Lung microvascular endothelial cell (primary cell): ENCODE data around the gene BEST2. TPM values are rescaled to one million over a fixed set of nuclear protein-coding genes. Genes with fewer than 3 reads are reported as not detected.
A peak's percentile ranks its signal among the peaks of the same experiment; 100 is the strongest.
"Not testable (repeated sequence)": the region's sequence is repeated elsewhere in the genome, so short reads cannot be mapped to it uniquely, and the experiment has no call there.

ENCODE experiments used
- DNase-seq, 2 donors: peaks; one replicate each; pipeline versions ENCODE4 v3.0.0 to v3.0.0-alpha.2; 2010; ENCODE audit warnings: low read depth in 2 of 2
- total RNA-seq: library from RNA; depleted of rRNA; stranded (reverse); fragments of >200 nt; gene quantifications from 2 replicates; pipeline ENCODE4 v1.2.1, GENCODE V29; 2014

Gene BEST2
- total RNA-seq, 1 donor from 2014 or later: not detected

DNA sequence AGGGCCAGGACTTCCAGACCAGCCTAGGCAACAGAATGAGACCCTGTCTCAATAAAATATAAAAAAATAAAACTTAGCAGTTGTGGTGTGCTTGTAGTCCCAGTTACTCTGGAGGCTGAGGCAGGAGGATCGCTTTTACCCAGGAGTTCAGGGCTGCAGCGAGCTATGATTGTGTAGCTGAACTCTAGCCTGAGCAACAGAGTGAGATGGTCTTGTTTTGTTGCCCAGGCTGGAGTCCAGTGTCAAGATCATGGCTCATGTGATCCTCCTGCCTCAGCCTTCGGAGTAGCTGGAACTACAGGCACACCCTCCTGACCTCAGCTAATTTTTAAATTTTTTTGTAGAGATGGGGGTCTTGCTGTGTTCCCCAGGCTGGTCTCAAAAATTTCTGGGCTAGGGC lies 35.4 kb downstream of the BEST2 start:
- no peak for DNase-seq

DNA sequence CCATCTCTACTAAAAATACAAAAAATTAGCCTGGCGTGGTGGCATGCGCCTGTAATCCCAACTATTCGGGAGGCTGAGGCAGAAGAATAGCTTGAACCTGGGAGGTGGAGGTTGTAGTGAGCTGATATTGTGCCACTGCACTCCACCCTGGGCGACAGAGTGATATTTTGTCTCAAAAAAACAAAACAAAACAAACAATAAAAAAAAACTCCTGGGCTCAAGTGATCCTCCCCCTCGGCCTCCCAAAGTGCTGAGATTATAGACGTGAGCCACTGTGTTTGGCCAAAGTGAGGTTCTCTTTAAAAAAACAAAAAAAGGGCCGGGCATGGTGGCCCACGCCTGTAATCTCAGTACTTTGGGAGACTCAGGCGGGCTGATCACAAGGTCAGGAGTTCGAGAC lies 35.9 kb downstream of the BEST2 start:
- no peak for DNase-seq

DNA sequence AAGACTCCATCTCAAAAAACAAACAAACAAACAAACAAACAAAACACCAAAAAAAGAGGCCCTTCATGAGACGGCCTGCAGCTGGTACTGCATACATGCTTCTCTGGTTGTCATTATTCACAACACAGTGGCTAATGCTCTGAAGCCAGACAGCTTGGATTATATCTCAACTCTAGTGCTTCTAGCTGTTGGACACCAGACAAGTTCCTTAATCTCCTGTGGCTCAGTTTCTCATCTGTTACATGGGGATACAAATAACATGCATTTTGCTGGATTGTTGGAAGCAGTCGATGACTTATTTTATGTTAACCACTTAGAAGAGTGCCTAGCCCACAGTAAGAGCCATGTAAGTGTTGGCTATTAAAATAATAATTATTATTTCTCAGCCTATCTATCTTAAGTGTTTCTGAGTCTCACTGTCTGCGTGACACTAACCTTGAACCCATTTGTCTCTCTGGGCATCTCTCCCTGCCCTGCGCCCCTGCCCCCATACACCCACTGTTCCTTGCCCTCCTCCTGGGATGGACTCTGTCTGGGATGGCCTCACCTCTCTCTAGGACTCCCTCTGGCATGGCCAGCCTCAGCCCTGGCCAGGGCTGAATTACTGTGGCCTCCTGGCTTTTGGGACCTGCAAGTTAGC lies 36.6 kb downstream of the BEST2 start:
- no peak for DNase-seq

DNA sequence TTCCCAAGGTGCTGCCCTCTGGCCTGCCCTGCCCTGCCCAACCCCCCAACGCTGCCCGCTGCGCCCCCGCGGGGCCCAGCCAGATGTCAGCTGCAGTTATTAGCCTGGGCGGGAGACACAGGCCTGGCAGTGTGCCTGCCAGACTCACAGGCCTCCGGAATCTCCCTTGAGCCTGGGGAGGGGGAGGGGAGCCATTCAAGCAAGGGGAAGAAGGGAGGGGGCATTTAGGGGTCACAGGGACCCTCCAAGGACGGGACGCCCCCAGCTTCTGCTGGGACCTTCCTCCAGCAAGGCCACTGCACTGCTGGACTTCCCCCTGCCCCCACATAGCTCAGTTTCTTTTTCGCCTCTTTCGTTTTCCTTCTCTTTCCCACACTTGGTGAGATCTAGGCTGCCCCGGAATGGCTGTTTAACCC lies 37.1 kb downstream of the BEST2 start:
- peak; percentile 65 to 81 for DNase-seq

DNA sequence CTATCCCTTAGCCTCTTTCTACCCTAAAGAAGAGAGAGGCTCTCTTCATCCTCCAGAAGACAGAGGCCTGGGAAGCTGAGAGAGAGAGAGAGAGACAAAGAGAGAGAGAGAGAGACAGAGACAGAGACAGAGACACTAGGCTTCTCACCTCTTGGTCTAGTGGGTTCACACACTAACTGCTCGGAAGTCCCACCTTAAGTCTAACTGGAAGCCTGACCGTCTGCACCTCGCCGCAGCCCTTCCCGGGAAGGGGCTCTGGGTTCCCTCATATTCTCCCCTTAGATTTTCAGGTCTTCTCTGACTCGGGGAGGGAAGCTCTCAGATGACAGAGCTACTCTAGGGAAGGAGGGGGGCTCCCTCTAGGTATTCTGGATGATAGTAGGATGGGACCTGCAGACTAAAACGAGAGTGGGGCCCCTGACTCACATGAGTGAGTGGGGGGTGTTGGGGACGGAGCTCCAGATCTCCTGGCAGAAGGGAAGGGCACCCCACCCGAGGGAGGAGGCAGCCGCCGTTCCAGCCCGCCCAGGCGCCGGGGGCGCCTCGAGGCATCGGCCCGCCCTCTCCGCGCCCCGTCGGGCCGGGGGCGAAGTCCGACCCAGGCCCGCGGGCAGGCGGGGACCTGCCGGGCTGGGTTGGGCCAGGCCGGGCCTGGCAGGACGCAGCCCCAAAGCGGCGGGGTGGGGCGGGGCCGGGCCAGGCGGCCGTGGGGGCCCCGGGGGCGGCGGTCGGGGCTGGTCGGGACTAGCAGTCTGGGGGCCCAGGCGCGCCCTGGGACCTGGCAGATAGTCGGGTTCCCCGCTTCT lies 37.7 kb downstream of the BEST2 start:
- DNase-seq: peak in 1 of 2 donors; percentile 31

DNA sequence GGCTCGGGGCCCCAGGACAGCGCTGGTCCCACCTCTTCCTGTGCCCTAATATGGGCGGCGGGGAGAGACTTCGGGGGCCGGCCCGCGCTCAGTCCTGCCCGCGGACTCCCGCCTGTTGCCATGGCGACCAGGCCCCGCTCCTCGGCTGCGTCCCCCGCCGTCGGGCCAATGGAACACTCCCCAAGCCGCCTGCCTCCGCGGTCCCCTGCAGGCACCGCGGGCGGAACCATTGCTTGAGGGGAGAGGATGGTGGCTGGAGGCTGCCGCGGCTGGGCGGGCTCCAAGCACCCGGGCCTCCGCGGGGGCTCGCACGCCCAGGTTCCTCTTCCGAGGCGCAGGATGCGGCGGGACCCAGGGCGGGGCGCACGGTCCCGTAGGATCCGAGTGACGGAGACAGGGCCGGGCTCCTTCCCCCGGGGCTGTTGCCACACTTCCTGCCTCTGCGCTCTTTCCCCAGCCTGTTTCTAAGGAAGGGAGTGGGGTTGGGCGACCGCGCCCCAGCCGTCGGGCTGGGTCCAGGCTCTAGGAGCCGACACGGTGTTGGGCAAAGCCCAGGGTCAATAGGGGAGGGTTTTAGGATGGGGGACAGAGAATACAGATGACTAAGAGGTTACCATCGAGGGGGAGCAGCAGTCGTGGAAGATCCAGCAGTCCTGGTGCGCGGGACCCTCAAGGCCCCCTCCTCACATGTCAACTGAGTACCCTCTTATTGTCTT lies 38.5 kb downstream of the BEST2 start:
- DNase-seq: peak; percentile 96

DNA sequence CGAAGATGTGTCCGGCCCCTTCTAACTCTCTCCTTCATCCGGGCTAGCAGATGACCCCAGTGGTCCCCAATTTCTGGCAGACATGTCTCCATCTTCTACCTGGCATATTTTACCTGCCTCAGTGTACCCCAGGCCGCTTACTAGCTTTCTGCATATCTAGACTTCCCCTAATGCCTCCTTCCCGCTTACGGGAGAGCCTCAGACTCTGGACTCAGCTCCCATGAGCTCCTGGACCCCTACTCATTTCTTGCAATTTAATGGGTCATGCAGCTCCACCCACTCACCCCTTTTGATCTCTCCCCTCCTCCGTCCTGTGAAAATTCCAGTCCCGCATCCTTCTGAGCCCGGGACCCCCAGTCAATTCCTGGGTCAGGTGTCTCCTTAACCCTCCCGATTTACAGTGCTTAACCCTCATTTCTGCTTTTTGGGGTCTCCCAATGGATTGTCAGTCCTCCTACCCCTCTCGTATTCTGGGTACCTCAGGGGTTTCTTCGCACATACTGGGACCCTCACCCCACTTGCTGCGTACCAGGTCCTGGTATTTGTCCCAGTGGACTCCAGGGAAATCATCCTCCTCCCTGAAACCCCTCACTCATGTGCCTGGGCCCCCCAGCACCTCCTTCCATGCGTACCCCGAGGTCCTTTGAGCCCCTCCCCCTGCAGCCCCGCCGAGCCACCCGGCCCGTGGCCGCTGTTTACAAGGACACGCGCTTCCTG lies 39.2 kb downstream of the BEST2 start:
- DNase-seq: no peak

DNA sequence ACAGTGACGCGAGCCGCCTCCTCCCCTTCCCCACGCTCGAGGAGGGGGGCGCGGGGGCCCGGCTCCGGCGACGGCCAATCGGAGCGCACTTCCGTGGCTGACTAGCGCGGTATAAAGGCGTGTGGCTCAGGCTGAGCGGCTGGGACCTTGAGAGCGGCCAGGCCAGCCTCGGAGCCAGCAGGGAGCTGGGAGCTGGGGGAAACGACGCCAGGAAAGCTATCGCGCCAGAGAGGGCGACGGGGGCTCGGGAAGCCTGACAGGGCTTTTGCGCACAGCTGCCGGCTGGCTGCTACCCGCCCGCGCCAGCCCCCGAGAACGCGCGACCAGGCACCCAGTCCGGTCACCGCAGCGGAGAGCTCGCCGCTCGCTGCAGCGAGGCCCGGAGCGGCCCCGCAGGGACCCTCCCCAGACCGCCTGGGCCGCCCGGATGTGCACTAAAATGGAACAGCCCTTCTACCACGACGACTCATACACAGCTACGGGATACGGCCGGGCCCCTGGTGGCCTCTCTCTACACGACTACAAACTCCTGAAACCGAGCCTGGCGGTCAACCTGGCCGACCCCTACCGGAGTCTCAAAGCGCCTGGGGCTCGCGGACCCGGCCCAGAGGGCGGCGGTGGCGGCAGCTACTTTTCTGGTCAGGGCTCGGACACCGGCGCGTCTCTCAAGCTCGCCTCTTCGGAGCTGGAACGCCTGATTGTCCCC lies 39.9 kb downstream of the BEST2 start, which contains the start of gene JUNB:
Gene JUNB (plus strand): TSS at position 142 of the 706 bp plus-strand sequence. CDS start 286 bp downstream, at position 428.
- DNase-seq: peak; percentile 98 to 99

DNA sequence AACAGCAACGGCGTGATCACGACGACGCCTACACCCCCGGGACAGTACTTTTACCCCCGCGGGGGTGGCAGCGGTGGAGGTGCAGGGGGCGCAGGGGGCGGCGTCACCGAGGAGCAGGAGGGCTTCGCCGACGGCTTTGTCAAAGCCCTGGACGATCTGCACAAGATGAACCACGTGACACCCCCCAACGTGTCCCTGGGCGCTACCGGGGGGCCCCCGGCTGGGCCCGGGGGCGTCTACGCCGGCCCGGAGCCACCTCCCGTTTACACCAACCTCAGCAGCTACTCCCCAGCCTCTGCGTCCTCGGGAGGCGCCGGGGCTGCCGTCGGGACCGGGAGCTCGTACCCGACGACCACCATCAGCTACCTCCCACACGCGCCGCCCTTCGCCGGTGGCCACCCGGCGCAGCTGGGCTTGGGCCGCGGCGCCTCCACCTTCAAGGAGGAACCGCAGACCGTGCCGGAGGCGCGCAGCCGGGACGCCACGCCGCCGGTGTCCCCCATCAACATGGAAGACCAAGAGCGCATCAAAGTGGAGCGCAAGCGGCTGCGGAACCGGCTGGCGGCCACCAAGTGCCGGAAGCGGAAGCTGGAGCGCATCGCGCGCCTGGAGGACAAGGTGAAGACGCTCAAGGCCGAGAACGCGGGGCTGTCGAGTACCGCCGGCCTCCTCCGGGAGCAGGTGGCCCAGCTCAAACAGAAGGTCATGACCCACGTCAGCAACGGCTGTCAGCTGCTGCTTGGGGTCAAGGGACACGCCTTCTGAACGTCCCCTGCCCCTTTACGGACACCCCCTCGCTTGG lies 40.7 kb downstream of the BEST2 start:
- DNase-seq: peak; percentile 53 to 63

DNA sequence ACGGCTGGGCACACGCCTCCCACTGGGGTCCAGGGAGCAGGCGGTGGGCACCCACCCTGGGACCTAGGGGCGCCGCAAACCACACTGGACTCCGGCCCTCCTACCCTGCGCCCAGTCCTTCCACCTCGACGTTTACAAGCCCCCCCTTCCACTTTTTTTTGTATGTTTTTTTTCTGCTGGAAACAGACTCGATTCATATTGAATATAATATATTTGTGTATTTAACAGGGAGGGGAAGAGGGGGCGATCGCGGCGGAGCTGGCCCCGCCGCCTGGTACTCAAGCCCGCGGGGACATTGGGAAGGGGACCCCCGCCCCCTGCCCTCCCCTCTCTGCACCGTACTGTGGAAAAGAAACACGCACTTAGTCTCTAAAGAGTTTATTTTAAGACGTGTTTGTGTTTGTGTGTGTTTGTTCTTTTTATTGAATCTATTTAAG lies 41.3 kb downstream of the BEST2 start:
- no peak for DNase-seq

DNA sequence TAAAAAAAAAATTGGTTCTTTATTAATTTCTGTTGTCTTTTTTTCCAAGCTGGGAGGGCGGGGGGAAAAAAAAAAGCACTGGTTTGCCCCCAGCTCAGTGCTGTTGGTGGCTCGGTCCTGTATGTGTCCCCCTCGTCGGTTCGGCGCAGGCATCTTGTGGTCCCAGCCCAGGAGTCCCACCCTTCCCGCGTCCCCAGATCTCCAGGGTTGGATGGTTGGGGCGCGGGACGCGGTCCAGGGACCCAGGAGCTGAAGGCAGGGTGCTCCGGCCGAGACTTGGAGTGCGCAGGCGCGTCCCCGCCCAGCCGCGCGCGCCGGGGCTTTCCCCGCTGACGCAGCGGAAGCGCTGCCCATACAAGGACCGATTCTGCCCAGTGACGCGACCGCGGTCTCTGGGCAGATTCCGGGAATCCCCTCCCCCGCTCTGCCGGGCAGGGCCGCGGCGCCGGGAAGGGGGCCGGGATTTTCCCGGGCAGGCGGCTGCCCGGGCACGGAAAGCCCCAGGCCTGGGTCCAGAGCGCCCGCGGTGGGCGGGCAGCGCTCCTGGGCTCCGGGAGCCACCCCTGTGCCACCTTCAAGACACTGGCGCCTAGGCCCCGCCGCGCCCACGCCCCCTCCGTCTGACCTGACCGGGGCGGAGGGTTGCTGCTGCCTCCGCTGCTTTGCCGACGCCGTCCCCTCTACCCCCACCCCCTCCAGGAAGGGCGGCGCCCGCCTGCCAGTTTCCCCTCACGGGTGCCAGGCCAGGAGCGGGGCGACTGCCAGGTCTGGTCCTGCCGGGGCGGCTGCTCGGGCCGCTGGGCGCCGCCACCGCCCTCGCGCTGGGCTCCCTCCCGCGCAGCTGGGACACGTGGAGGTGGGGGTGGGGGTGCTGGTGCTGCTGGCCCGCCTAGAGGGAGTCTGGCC lies 42.0 kb downstream of the BEST2 start:
- peak; percentile 95 to 97 for DNase-seq

DNA sequence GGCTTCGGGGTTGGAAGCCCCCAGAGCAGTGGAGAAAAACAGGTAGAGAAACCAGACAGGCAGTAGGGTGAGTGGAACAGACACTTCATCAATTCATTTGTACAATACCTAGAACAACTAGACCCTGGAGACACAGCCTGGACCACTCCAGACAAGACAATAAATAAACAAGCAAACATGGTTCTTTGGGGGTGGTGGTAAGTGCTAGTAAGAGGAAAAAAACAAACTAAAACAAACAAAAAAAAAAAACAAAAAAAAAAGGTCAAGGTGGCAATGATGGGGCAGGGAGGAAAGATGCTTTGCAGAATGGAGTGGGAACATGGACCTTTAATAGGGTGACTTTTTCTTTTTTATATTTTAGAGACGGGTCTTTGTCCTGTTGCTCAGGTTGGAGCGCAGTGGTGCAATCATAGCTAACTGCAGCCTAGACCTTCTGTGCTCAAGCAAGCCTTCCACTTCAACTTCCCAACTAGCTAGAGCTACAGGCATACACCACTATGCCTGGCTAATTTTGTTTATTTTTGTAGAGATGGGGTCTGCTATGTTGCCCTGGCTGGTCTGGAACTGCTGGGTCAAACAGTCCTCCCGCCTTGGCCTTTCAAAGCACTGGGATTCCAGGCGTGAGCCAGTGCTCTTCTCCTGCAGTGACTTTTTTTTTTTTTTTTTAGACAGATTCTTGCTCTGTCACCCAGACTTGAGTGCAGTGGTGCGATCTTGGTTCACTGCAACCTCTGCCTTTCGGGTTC lies 42.8 kb downstream of the BEST2 start:
- DNase-seq: peak; percentile 24 to 53

DNA sequence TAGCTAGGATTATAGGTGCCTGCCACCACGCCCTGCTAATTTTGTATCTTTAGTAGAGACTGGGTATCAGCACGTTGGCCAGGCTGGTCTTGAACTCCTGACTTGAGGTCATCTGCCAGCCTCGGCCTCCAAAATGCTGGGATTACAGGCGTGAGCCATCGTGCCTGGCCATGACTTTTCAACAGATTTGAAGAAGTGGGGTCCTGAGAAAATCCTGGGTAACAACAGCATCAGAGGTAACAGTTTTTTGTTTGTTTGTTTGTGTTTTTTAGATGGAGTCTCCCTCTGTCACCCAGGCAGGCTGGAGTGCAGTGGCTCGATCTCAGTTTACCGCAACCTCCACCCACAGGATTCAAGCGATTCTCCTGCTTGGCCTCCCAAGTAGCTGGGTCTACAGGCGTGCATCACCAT lies 43.4 kb downstream of the BEST2 start:
- no peak for DNase-seq

DNA sequence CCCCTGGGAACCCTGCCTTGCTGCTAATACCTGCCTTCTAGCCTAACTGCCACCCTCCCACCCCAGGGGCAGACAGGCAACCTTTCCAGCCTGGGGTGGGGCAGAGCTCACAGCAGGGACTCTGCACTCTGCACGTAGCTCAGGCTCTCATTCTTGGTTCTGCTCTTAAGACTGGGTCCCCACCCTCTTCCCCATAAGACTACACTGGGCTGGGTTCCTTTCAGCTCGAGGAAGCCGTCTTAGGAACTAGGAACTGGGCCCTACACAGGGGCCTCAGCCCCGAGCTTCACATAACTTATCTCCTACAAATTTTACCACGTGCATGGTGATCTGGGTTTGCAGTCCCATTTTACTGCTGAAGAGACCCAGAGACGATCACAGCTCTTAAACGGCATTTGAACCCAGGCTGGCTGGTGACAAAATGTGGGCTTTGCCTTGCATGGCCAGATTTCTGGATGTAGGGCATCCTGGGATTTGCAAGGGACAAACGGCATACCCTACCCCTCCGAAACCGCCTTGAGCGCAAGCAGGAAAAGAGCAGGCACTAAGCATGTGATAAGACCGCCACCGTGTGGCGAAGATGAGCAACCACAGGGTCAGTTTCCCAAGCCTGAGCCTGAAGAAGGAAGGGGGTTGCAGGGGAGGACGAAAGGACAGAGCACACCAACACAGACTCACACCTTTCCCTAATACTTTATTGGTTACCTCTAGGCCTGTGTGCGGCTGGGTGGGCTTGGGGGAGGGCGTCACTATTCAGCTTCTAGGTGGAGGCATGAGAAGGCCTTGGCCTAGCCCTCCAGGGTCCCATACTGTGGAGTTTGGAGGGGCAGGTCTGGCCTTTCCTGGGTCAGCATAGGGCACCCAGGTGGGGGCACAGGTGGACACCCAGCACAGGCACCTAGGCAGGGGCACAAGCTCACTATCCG lies 44.8 kb downstream of the BEST2 start:
- peak; percentile 81 to 83 for DNase-seq

DNA sequence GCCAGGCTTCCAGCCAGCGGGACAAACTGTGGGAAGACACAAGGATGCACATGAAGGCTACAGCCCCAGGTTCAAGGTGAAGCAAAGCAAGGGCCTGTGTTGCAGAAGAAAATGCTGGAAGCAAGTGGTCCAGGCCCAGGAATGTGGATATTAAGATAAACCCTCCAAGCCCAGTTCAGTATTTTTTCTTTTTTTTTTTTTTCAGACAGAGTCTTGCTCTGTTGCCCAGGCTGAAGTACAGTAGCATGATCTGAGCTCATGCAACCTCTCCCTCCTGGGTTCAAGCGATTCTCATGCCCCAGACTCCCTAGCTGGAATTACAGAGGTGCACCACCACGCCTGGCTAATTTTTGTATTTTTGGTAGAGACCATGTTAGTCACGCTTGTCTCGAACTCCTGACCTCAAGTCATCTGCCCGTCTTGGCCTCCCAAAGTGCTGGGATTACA lies 45.6 kb downstream of the BEST2 start:
- DNase-seq: no peak

DNA sequence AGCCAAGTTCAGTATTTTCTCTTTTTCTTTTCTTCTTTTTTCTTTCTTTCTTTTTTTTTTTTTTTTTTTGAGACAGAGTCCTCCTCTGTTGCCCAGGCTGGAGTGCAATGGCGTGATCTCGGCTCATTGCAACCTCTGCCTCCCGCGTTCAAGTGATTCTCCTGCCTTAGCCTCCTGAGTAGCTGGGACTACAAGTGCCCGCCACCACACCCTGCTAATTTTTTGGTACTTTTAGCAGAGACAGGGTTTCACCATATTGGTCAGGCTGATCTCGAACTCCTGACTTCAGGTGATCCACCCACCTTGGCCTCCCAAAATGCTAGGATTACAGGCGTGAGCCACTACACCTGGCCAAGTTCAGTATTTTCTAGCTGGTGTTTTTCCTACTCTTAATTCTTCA lies 46.0 kb downstream of the BEST2 start:
- not testable (repeated sequence) for DNase-seq
